ENCODE measurements around the gene FOXO3.

DNA sequence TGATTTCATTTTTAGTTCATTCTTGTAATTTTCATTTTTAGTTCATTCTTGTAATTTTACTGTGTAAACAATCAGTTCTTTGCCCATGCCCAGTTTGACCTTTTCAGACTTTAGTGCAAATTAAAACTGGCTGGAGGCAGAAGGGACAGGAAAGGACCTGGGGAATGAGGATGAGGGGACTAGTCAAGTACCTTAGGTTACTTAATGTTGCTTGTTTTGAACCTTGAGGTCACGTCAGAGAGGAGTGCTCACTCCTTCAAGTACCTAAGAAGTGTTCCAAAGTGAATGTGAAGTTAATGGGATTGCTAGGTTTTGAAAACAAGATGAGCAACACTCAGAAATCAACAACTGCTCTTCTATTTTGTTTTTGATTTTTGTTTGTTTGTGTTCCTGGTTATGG, 82.5 kb downstream of the FOXO3 start:
- TF ChIP-seq EZH2 (IDR thresholded peaks at IDR 0.05; ENCODE audit: insufficient read depth, poor library complexity, severe bottlenecking) = no peak
- no peak for TF ChIP-seq EZH2phosphoT487 (IDR thresholded peaks at IDR 0.05; ENCODE audit: insufficient read depth, low read depth)

All from GM23248 (cell line).